Upper lobe of right lung (tissue), 1 donor: Measurements from ENCODE around the gene KRTAP1-3. TPM values are rescaled to one million over a fixed set of nuclear protein-coding genes. Genes with fewer than 3 reads are reported as not detected.

Experiments used
- ATAC-seq: fragments of 200-7000 bp; cut with Tn5 transposase; one replicate; pipeline ENCODE4 v1.9.1; 2020; ENCODE audit warnings: mild to moderate bottlenecking, moderate library complexity
- DNase-seq: peaks from one replicate; pipeline ENCODE4 v3.0.0-alpha.2; 2020
- H3K27ac ChIP-seq: fragments of 200-600 bp; one replicate; pipeline ENCODE4 v1.8.0; 2022
- H3K27me3 ChIP-seq: fragments of 200-600 bp; one replicate; pipeline ENCODE4 v1.8.0; 2022; ENCODE audit warnings: mild to moderate bottlenecking
- H3K36me3 ChIP-seq: fragments of 200-600 bp; one replicate; pipeline ENCODE4 v1.8.0; 2022
- H3K4me1 ChIP-seq: fragments of 200-600 bp; one replicate; pipeline ENCODE4 v1.8.0; 2022
- H3K4me3 ChIP-seq: fragments of 200-600 bp; one replicate; pipeline ENCODE4 v1.8.0; 2022; ENCODE audit warnings: mild to moderate bottlenecking
- H3K9me3 ChIP-seq: fragments of 200-600 bp; one replicate; pipeline ENCODE4 v1.8.0; 2022
- intact Hi-C: fragments of 100-400 bp; cut with DNase I; formaldehyde crosslinking; loops from one replicate; pipeline ENCODE4 v1.11.0; 2022
- total RNA-seq: library from RNA; stranded (reverse); fragmentation: NEBNext Ultra II Directional; extraction: Animal tissue kit (Norgen Biotek cat#: 25700); gene quantifications from one replicate; pipeline ENCODE4 v1.2.1, GENCODE V29; 2021
- TF ChIP-seq, protein P1 (sequence below): fragments of 200-600 bp; IDR thresholded peaks from one replicate; pipeline ENCODE4 v1.8.0; 2022; ENCODE audit warnings: antibody characterized with exemption
- donor health status: DM: no; HTN: yes; CAD: no; lungs with severe emphysema.

KRTAP1-3 gene
- total RNA-seq, 1 donor from 2014 or later = not detected

GRCh38 chr17:41037853-41038350 is 3.2 kb upstream of the KRTAP1-3 start:
- Histone ChIP-seq H3K4me1 (no peaks in the 10 kb centered on the region), H3K9me3 (no peaks in the 10 kb centered on the region), H3K36me3 (no peaks in the 10 kb centered on the region), H3K4me3 (no peak overlapping the region), H3K27me3 (no peaks in the 10 kb centered on the region), H3K27ac (no peak overlapping the region)
- TF ChIP-seq, protein P1, sequence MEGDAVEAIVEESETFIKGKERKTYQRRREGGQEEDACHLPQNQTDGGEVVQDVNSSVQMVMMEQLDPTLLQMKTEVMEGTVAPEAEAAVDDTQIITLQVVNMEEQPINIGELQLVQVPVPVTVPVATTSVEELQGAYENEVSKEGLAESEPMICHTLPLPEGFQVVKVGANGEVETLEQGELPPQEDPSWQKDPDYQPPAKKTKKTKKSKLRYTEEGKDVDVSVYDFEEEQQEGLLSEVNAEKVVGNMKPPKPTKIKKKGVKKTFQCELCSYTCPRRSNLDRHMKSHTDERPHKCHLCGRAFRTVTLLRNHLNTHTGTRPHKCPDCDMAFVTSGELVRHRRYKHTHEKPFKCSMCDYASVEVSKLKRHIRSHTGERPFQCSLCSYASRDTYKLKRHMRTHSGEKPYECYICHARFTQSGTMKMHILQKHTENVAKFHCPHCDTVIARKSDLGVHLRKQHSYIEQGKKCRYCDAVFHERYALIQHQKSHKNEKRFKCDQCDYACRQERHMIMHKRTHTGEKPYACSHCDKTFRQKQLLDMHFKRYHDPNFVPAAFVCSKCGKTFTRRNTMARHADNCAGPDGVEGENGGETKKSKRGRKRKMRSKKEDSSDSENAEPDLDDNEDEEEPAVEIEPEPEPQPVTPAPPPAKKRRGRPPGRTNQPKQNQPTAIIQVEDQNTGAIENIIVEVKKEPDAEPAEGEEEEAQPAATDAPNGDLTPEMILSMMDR = no peak
- ATAC-seq = no peak
- intact Hi-C loops = no loop called here
- DNase-seq = no peak

- Histone ChIP-seq H3K4me1 (no peaks in the 10 kb centered on the region), H3K36me3 (no peaks in the 10 kb centered on the region), H3K27ac (no peak within 1 kb of the TSS), H3K9me3 (no peaks in the 10 kb centered on the region), H3K27me3 (no peaks in the 10 kb centered on the region), H3K4me3 (no peak within 1 kb of the TSS)
- ATAC-seq (no peak), DNase-seq (no peak)
- TF ChIP-seq, protein P1 = no peak
- intact Hi-C loops = no loop called here
Measured at GRCh38 chr17:41029633-41030245, 4.9 kb downstream of the KRTAP1-3 start, which contains the start of gene KRTAP1-4. TSS of gene KRTAP1-4 (minus strand) at chr17:41030195. CDS start at chr17:41030078, 117 bp downstream.

GRCh38 chr17:41026715-41027471 is 7.8 kb downstream of the KRTAP1-3 start, which contains the start of gene KRTAP1-5:
TSS of gene KRTAP1-5 (minus strand) at chr17:41027208. CDS start at chr17:41027155, 53 bp downstream.
- H3K27ac ChIP-seq = no peak within 1 kb of the TSS
- no peaks in the 10 kb centered on the region for H3K9me3 ChIP-seq
- peaks cover 5% of the 10 kb centered on the region for H3K27me3 ChIP-seq
- intact Hi-C loops = no loop called here
- H3K4me3 ChIP-seq = no peak within 1 kb of the TSS
- H3K4me1 ChIP-seq = no peaks in the 10 kb centered on the region
- no peaks in the 10 kb centered on the region for H3K36me3 ChIP-seq
- no peak for DNase-seq
- TF ChIP-seq, protein P1 = no peak
- ATAC-seq = peak; percentile 22

DNA sequence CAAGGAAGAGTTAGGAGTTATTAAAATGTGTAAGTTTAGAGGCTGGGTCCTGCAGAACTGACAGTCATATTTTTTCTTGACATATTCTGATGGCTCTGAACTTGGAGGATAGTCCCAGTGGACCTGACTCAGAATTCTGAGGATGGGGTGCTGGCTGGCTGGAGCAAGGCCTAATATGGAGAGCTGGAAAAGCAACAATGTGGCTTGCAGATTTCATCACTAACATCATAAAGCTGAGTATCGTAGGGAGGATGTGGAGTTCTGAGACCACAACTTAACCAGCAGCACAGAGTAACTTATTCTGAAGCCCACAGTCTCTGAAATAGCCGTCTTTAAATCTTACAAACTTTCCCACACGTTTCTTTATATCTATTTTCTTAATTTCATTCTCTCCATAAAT is 10.0 kb downstream of the KRTAP1-3 start:
- Histone ChIP-seq H3K36me3 (no peaks in the 10 kb centered on the region), H3K9me3 (no peaks in the 10 kb centered on the region), H3K27ac (no peak overlapping the region), H3K27me3 (peaks cover 5% of the 10 kb centered on the region), H3K4me1 (no peaks in the 10 kb centered on the region), H3K4me3 (no peak overlapping the region)
- TF ChIP-seq, protein P1 = no peak
- intact Hi-C loops = no loop called here
- no peak for ATAC-seq
- no peak for DNase-seq

DNA sequence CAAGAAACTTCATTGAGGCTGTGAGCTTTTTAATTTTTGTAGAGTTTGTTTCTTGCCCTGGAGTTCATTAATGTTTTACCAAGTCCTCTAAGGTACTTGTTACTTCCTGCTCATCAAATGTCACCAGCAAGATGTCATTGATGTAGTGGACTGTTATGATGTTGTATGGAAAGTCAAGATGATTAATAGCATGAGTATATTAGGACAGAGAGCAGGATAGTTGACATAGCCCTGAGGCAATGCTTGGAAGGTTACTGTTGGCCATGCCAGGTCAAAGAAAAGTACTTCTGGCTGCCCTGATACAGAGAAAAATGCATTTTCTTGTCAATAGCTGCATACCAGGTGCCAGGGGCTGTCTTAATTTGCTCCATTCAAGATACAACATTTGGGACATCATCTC is 14.3 kb downstream of the KRTAP1-3 start:
- DNase-seq (no peak), ATAC-seq (no peak)
- no peak overlapping the region for H3K27ac ChIP-seq
- intact Hi-C loops = no loop called here
- no peaks in the 10 kb centered on the region for H3K4me1 ChIP-seq
- H3K27me3 ChIP-seq = peaks cover 5% of the 10 kb centered on the region
- no peaks in the 10 kb centered on the region for H3K36me3 ChIP-seq
- no peaks in the 10 kb centered on the region for H3K9me3 ChIP-seq
- H3K4me3 ChIP-seq = no peak overlapping the region
- TF ChIP-seq, protein P1 = no peak
